Activated CD8-positive, alpha-beta T cell treated with anti-CD3 and anti-CD28 coated beads, Interleukin-2, amount 10 ng/mL, durations not matched to agents 7 days and 5 days (primary cell): ENCODE measurements around the gene ZMYND15. TPM values are rescaled to one million over a fixed set of nuclear protein-coding genes. Genes with fewer than 3 reads are reported as not detected.
A peak's percentile ranks its signal among the peaks of the same experiment; 100 is the strongest.

ENCODE experiments used
- ATAC-seq: fragments of 150-1000 bp; cut with Tn5 transposase; one replicate; pipeline ENCODE4 v1.10.0; 2021; ENCODE audit warnings: moderate library complexity
- CTCF ChIA-PET: fragments of 350-600 bp; sonication (Branson Sonifier 250); formaldehyde crosslinking; loops from one replicate; lab custom pipeline; 2021; ENCODE audit warnings: antibody characterized with exemption; lab: Charles Lee
- POLR2A ChIA-PET: fragments of 350-600 bp; sonication (Branson Sonifier 250); formaldehyde crosslinking; loops from one replicate; lab custom pipeline; 2021; ENCODE audit warnings: antibody characterized with exemption; lab: Charles Lee
- DNase-seq: peaks from one replicate; pipeline ENCODE4 v3.0.0-alpha.2; 2020
- H3K27ac Mint-ChIP-seq: one replicate; pipeline ENCODE4 v1.8.0; 2021; ENCODE audit warnings: mild to moderate bottlenecking, mixed read lengths
- H3K27me3 Mint-ChIP-seq: one replicate; pipeline ENCODE4 v1.8.0; 2021; ENCODE audit warnings: low read depth, mixed read lengths
- H3K36me3 Mint-ChIP-seq: one replicate; pipeline ENCODE4 v1.8.0; 2021; ENCODE audit warnings: low read depth, mixed read lengths
- H3K4me1 Mint-ChIP-seq: one replicate; pipeline ENCODE4 v1.8.0; 2021; ENCODE audit warnings: low read depth, mixed read lengths
- H3K4me3 Mint-ChIP-seq: one replicate; pipeline ENCODE4 v1.8.0; 2021; ENCODE audit warnings: mild to moderate bottlenecking, mixed read lengths
- H3K9me3 Mint-ChIP-seq: one replicate; pipeline ENCODE4 v1.8.0; 2022; ENCODE audit warnings: mixed read lengths; ENCODE audit not compliant: insufficient read depth
- total RNA-seq, 2 experiments: library from RNA; stranded (reverse); gene quantifications; one replicate each; pipeline ENCODE4 v1.2.3, GENCODE V29; 2021

The ZMYND15 gene
- total RNA-seq, 2 experiments from 2014 or later = not detected

DNA sequence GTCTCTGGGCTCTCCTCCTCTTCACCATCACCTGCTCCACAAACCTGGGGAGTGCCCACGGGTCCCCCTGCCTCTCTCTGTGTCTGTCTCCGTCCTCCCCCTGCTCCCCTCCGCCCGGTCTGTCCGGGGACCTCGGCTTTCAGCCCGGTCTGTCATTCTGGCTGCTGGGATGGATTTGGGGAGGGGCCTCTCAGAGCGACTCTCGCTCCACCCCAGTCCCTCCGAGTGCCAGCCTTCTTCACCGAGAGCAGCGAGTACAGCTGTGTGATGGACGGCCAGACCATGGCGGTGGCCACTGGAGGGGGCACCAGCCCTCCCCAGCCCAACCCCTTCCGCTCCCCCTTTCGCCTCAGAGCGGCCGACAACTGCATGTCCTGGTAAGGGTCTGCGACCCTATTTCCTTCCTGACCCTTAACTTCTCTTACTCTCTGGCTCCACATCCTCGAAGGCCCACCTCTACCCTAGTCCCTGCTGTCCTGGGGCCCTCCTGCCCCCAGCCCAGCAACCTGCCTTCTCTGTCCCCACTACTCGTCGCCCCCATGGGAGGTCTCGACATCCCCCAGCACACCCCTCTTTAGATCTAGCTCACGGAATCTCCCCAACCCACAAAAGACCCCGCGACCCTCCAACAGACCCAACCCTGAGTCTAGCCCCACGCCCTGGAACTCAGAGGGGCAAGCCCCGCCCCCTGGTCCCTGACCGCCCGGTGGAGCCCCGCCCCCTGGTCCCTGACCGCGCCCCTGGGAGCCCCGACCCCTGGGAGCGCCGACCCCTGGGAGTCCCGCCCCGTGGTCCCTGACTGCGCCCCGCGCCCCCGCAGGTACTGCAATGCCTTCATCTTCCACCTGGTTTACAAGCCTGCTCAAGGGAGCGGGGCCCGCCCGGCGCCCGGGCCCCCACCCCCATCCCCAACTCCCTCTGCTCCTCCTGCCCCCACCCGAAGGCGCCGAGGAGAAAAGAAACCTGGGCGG, 5.7 kb downstream of the ZMYND15 start:
- Mint-ChIP-seq H3K36me3 (no peaks in the 10 kb centered on the region), H3K27me3 (peaks cover 20% of the 10 kb centered on the region), H3K4me1 (peaks cover 22% of the 10 kb centered on the region), H3K9me3 (no peaks in the 10 kb centered on the region), H3K4me3 (no peak overlapping the region), H3K27ac (no peak overlapping the region)
- CTCF ChIA-PET = interaction anchor here (0.7 kb wide), 1 partner anchor 158 kb away, joined by 3 read pairs; the partner anchor contains the start of gene CHRNE
- ATAC-seq = no peak
- POLR2A ChIA-PET = no interaction called here
- DNase-seq = no peak

DNA sequence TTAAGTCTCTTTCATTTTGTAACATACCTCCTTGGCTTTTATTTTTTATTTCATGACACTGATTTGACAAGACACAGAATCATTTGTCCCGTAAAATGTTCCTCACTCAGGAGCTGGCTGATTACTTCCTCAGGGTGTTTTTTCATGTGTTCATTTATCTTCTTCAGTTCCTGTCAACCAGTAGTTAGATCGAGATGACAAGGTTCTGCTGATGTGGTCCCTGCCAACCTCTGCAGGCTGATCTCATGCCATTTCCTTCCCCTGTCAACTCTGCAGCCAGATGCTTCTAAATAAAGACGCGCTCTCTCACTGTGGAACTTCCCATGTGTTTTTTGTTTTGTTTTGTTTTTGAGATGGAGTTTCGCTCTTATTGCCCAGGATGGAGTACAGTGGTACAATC, 8.2 kb downstream of the ZMYND15 start:
- Mint-ChIP-seq H3K27me3 (peaks cover 24% of the 10 kb centered on the region), H3K9me3 (no peaks in the 10 kb centered on the region), H3K36me3 (no peaks in the 10 kb centered on the region), H3K4me1 (peaks cover 20% of the 10 kb centered on the region), H3K27ac (peak overlapping the region; percentile 75), H3K4me3 (peak overlapping the region; percentile 70)
- ChIA-PET CTCF (interaction anchor here (1.0 to 2.5 kb wide), 3 partner anchors 15 to 42 kb away, joined by 3 to 14 read pairs (median 9); no protein-coding TSS in a partner anchor), POLR2A (no interaction called here)
- ATAC-seq = peak; percentile 88
- peak; percentile 63 for DNase-seq

DNA sequence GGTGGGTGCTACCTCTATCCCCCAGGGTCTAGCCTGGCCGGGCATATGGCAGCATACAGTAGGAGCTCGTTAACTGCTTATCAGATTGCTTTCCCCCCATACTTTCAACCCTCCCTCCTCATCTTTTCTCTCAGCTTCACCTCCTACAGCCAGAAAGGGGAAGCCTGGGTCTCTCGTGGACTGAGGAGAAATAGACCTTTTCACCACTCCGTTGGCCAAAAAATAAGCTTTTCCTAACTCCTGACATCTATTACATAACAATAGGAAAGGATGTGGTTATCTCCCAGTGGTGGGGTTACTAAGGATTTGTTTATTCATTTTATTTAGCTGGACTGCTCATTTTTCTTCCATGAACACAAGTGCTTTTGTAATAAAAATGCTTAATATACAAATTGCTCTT, 9.1 kb downstream of the ZMYND15 start:
- no peak overlapping the region for H3K4me3 Mint-ChIP-seq
- ATAC-seq = no peak
- POLR2A ChIA-PET = interaction anchor here (1.1 kb wide), 1 partner anchor 58 kb away, joined by 3 read pairs; the partner anchor contains the start of gene PLD2

DNA sequence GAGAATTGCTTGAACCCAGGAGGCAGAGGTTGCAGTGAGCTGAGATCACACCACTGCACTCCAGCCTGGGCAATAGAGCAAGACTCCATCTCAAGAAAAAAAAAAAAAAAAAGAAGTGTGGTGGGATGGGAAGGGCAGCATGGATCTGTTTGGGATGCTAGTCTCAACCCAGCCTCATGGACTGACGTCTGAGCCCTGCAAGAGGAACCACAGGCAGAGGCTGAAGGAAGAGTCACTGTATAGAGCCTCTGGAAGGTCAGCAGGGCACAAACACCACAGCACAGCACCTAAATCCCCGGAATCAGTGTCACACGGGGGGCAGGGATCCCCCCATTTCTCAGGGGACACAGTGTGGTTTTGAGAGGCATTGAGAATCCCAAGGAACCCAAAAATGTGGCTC, 11.0 kb downstream of the ZMYND15 start:
- no peak overlapping the region for H3K4me3 Mint-ChIP-seq
- no peak for DNase-seq
- peaks cover 36% of the 10 kb centered on the region for H3K27me3 Mint-ChIP-seq
- POLR2A ChIA-PET = no interaction called here
- H3K4me1 Mint-ChIP-seq = peaks cover 16% of the 10 kb centered on the region
- ATAC-seq = no peak
- no peaks in the 10 kb centered on the region for H3K36me3 Mint-ChIP-seq
- CTCF ChIA-PET = no interaction called here
- H3K9me3 Mint-ChIP-seq = no peaks in the 10 kb centered on the region
- H3K27ac Mint-ChIP-seq = no peak overlapping the region

More for the DNA sequence above, 9.1 kb downstream of the ZMYND15 start:
- DNase-seq = no peak
- peaks cover 26% of the 10 kb centered on the region for H3K27me3 Mint-ChIP-seq
- no peak overlapping the region for H3K27ac Mint-ChIP-seq
- peaks cover 20% of the 10 kb centered on the region for H3K4me1 Mint-ChIP-seq
- CTCF ChIA-PET = interaction anchor here (1.0 to 2.5 kb wide), 3 partner anchors 16 to 41 kb away, joined by 3 to 14 read pairs (median 9); no protein-coding TSS in a partner anchor
- H3K36me3 Mint-ChIP-seq = no peaks in the 10 kb centered on the region
- no peaks in the 10 kb centered on the region for H3K9me3 Mint-ChIP-seq

DNA sequence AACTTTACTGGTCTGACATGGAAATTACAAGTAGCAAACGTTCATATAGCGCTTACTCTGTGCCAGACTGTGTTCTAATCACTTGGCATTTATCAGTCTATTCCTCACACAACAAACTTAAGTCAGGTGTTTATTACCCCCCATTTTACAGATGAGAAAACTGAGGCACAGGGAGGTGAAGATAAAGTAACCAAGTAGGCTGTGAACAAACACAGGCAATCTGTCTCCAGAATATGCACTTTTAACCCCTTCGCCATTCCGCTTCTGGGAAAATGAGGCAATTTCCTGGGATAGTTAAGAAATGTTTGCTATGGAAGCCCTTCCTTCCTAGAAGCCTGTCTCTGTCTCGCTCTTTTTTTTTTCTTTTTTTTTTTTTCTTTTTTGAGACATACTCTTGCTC, 12.3 kb downstream of the ZMYND15 start:
- no peaks in the 10 kb centered on the region for H3K9me3 Mint-ChIP-seq
- H3K36me3 Mint-ChIP-seq = no peaks in the 10 kb centered on the region
- peaks cover 37% of the 10 kb centered on the region for H3K27me3 Mint-ChIP-seq
- H3K4me3 Mint-ChIP-seq = no peak overlapping the region
- DNase-seq (no peak), ATAC-seq (no peak)
- peaks cover 16% of the 10 kb centered on the region for H3K4me1 Mint-ChIP-seq
- no peak overlapping the region for H3K27ac Mint-ChIP-seq
- ChIA-PET CTCF (interaction anchor here (1.3 kb wide), 1 partner anchor 38 kb away, joined by 3 read pairs; no protein-coding TSS in a partner anchor), POLR2A (no interaction called here)

DNA sequence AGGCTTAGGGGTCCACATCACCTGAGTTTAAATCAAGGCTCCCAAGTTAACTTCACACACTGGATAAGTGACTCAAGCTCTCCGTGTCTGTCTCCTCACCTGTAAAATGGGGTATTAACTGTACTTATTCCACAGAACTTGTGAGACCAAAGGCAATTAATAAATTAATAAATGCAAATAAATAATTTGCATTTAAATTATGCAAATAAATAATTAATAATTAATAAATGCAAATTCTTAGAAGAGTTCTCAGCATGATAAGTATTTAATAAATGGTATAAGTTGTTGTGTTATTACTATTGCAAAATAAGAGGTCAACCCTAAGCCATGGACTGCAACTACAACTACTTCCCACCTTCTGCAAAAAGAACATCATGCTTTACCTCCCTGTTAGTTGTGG, 13.8 kb downstream of the ZMYND15 start:
- ATAC-seq (no peak), DNase-seq (no peak)
- H3K36me3 Mint-ChIP-seq = no peaks in the 10 kb centered on the region
- no peak overlapping the region for H3K27ac Mint-ChIP-seq
- CTCF ChIA-PET = interaction anchor here (1.3 kb wide), 1 partner anchor 36 kb away, joined by 3 read pairs; no protein-coding TSS in a partner anchor
- H3K4me3 Mint-ChIP-seq = no peak overlapping the region
- peaks cover 6% of the 10 kb centered on the region for H3K4me1 Mint-ChIP-seq
- peaks cover 46% of the 10 kb centered on the region for H3K27me3 Mint-ChIP-seq
- H3K9me3 Mint-ChIP-seq = no peaks in the 10 kb centered on the region
- POLR2A ChIA-PET = no interaction called here

DNA sequence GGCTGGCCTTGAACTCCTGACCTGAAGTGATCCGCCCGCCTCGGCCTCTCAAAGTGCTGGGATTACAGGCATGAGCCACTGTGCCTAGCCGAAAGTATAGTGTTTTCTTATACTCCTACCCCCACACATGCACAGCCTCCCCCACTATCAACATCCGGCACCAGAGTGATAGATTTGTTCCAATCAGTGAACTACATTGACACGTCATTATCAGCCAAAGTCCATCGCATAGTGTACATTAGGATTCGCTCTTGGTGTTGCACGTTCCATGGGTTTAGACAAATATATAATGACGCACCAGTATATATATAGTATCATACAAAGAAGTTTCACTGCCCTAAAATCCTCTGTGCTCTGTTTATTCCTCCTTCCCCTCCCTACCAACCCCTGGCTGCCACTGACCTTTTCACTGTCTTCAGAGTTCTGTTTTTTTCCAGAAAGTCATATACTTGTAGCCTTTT, 20.2 kb downstream of the ZMYND15 start:
- Mint-ChIP-seq H3K4me1 (no peaks in the 10 kb centered on the region), H3K27me3 (peaks cover 35% of the 10 kb centered on the region), H3K36me3 (no peaks in the 10 kb centered on the region), H3K9me3 (no peaks in the 10 kb centered on the region), H3K27ac (no peak overlapping the region), H3K4me3 (no peak overlapping the region)
- ATAC-seq (no peak), DNase-seq (no peak)
- CTCF ChIA-PET = no interaction called here
- POLR2A ChIA-PET = no interaction called here

DNA sequence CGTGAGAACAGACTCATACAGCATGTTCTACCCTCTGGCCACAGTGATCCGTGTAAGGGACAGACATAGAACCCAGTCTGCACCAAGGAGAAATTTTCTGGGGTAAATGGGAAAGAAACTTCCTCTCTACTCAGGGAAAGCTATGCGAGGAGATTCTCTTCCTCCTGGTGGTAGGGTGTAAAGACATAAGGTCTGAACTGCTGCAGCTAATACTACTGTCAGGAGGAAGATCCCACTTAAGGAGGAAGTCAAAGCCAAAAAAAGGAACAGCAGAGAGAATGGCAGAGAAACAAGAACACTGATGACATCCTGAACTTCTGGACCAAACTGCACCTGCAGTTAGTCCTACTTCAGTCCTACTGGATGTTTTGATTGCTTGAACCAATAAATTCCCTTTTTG, 25.0 kb downstream of the ZMYND15 start:
- DNase-seq = no peak
- no peaks in the 10 kb centered on the region for H3K9me3 Mint-ChIP-seq
- no peak for ATAC-seq
- ChIA-PET POLR2A (no interaction called here), CTCF (interaction anchor here (1.5 kb wide), 1 partner anchor 25 kb away, joined by 3 read pairs; no protein-coding TSS in a partner anchor)
- H3K27me3 Mint-ChIP-seq = peaks cover 18% of the 10 kb centered on the region
- H3K4me1 Mint-ChIP-seq = peaks cover 2% of the 10 kb centered on the region
- no peak overlapping the region for H3K4me3 Mint-ChIP-seq
- no peak overlapping the region for H3K27ac Mint-ChIP-seq
- H3K36me3 Mint-ChIP-seq = no peaks in the 10 kb centered on the region

DNA sequence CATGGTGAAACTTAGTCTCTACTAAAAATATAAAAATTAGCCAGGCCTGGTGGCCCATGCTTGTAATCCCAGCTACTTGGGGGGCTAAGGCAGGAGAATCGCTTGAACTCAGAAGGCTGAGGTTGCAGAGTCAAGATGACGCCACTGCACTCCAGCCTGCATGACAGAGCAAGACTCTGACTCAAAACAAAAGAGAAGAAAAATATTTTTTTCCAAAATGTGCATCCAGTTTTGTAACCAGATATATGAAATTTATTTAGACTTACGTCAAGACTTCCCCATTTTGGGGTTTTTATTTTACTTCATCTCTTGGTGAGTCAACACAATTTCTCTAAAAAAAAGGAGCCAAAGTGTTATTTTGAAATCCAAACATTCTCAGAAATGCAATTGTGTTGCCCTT, 26.6 kb downstream of the ZMYND15 start:
- ATAC-seq (no peak), DNase-seq (no peak)
- ChIA-PET POLR2A (interaction anchor here (0.7 kb wide), 1 partner anchor 133 kb away, joined by 3 read pairs; the partner anchor contains the start of gene C17orf107), CTCF (interaction anchor here (1.8 kb wide), 1 partner anchor 24 kb away, joined by 4 read pairs; no protein-coding TSS in a partner anchor)
- no peaks in the 10 kb centered on the region for H3K36me3 Mint-ChIP-seq
- H3K27me3 Mint-ChIP-seq = peaks cover 12% of the 10 kb centered on the region
- no peak overlapping the region for H3K4me3 Mint-ChIP-seq
- H3K27ac Mint-ChIP-seq = no peak overlapping the region
- peaks cover 12% of the 10 kb centered on the region for H3K4me1 Mint-ChIP-seq
- no peaks in the 10 kb centered on the region for H3K9me3 Mint-ChIP-seq

DNA sequence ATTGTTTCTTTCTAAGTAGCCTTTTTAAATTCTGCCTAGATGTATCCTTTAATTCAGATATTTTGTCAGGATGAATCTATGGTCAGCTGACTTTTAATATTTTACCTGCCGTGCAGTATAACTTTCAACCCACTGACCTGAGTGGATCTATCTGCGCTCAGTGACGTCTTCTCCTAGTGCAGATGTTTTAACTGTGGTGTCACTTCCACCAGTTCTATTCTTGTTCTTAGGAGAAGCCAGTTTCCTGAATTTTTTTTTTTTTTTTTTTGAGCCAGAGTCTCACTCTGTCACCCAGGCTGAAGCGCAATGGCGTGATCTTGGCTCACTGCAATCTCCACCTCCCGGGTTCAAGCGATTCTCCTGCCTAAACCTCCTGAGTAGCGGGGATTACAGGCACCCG, 27.1 kb downstream of the ZMYND15 start:
- Mint-ChIP-seq H3K36me3 (no peaks in the 10 kb centered on the region), H3K27ac (no peak overlapping the region), H3K4me1 (peaks cover 18% of the 10 kb centered on the region), H3K4me3 (no peak overlapping the region), H3K9me3 (no peaks in the 10 kb centered on the region), H3K27me3 (peaks cover 12% of the 10 kb centered on the region)
- POLR2A ChIA-PET = interaction anchor here (0.7 kb wide), 1 partner anchor 133 kb away, joined by 3 read pairs; the partner anchor contains the start of gene C17orf107
- CTCF ChIA-PET = interaction anchor here (1.8 kb wide), 1 partner anchor 23 kb away, joined by 4 read pairs; no protein-coding TSS in a partner anchor
- DNase-seq (no peak), ATAC-seq (no peak)

DNA sequence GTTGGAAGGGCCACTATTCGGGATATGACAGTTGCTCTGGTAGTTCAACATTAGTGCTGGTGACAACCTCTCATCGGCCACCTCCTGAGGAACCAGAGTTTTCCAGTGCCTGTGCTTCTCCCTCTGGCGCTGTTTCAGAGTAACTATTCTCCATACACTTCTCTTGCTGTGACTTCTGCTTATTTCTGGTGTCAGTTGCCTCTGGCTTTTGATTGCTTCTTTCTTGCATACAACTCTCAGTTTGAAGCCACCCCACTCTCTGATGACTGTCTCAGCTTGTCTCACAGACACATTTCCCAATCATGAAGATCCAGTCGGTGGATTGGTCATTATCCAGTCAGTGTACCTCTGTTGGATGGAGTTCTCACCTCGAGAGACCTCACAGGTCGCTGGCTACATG, 28.7 kb downstream of the ZMYND15 start:
- ChIA-PET CTCF (interaction anchor here (0.7 kb wide), 1 partner anchor 11 kb away, joined by 3 read pairs; no protein-coding TSS in a partner anchor), POLR2A (no interaction called here)
- no peaks in the 10 kb centered on the region for H3K9me3 Mint-ChIP-seq
- H3K4me3 Mint-ChIP-seq = no peak overlapping the region
- H3K27ac Mint-ChIP-seq = no peak overlapping the region
- H3K4me1 Mint-ChIP-seq = peaks cover 26% of the 10 kb centered on the region
- DNase-seq (no peak), ATAC-seq (no peak)
- peaks cover 13% of the 10 kb centered on the region for H3K27me3 Mint-ChIP-seq
- no peaks in the 10 kb centered on the region for H3K36me3 Mint-ChIP-seq
